Stomach (tissue), 4 donors: ENCODE measurements around the gene P3R3URF.

Experiments used
- POLR2A ChIP-seq, 4 donors: fragments of 450-650 bp; IDR thresholded peaks; one replicate each; pipeline ENCODE4 v1.6.1; 2016; ENCODE audit warnings: antibody characterized with exemption in 4 of 4, control low read depth in 2 of 4, mild to moderate bottlenecking in 1 of 4, moderate library complexity in 1 of 4
- TF ChIP-seq, protein P1 (sequence below), 7 experiments: fragments of 450-650 bp in 4 of 7; fragments of 200-600 bp in 3 of 7; sonication (generic) in 3 of 7; IDR thresholded peaks; one replicate each; pipeline ENCODE4 v1.5.1; 2016 to 2019; ENCODE audit warnings: antibody characterized with exemption in 7 of 7, control low read depth in 2 of 7, mild to moderate bottlenecking in 1 of 7

DNA sequence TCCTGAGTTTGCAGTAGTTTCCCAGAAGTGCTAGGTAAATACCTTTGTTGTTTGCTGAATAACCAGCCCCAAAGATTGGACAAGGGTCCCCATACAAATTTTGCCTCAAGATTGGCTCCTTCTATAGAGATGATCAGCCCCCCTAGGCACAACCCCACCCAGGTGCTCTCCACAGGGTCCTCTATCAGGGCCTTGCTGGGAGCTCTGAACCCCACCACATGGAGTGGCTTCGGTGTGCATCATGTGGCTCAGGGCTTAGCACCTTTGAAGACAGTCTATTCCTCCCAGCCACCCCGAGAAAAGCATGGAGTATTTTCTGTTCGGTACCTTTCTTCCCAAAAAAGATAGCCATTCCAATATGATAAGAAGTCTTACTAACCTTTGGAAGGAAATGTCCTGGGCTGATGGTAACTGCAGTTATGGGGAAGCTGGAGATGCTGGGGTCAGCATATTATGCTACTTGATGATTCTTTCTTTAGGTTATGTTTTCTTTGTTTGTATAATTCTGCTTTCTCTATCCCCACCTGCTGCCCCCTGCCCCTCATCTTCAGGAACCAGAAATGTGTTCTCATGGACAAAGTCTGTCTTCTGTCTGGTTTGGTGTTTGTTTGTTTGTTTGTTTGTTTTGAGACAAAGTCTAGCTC is 6.4 kb downstream of the P3R3URF start:
- TF ChIP-seq POLR2A (IDR thresholded peaks at IDR 0.05), result no peak
- TF ChIP-seq, protein P1, sequence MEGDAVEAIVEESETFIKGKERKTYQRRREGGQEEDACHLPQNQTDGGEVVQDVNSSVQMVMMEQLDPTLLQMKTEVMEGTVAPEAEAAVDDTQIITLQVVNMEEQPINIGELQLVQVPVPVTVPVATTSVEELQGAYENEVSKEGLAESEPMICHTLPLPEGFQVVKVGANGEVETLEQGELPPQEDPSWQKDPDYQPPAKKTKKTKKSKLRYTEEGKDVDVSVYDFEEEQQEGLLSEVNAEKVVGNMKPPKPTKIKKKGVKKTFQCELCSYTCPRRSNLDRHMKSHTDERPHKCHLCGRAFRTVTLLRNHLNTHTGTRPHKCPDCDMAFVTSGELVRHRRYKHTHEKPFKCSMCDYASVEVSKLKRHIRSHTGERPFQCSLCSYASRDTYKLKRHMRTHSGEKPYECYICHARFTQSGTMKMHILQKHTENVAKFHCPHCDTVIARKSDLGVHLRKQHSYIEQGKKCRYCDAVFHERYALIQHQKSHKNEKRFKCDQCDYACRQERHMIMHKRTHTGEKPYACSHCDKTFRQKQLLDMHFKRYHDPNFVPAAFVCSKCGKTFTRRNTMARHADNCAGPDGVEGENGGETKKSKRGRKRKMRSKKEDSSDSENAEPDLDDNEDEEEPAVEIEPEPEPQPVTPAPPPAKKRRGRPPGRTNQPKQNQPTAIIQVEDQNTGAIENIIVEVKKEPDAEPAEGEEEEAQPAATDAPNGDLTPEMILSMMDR (IDR thresholded peaks at IDR 0.05), result no peak
